ENCODE results near the gene SFN.
A peak's percentile ranks its signal among the peaks of the same experiment; 100 is the strongest.

SFN gene

DNA sequence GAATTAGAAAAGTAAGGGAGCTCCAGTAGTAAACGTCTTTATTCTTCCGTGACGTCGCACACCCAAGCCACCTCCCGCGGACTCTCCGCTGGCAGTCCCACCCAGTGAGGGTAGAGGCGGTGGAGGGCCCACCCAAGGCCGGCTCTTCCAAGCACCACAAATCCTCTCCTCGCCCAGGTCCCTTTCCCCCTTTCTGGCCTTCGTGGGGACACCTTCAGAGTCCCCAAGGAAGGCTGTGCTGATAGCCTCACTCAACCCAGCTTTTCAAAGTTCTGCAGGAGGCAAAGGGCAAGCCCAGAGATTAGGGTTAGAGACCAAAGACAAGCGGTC lies 27.5 kb downstream of the SFN start:
- no peak for DNase-seq (ENCODE audit: extremely low spot score)
- no peak for TF ChIP-seq CTCF (IDR thresholded peaks at IDR 0.05; ENCODE audit: control extremely low read depth, extremely low read depth, low read depth, missing control alignments)
- ChIA-PET CTCF (interaction anchor here (0.8 to 5.0 kb wide), 9 partner anchors 8 to 362 kb away, joined by 3 to 33 read pairs (median 4); partner anchors contain the start of gene GPATCH3), POLR2A (interaction anchor here (1.0 to 2.2 kb wide), 4 partner anchors 9 to 264 kb away, joined by 3 to 11 read pairs (median 7); partner anchors contain the start of genes GPATCH3 and SLC9A1)

DNA sequence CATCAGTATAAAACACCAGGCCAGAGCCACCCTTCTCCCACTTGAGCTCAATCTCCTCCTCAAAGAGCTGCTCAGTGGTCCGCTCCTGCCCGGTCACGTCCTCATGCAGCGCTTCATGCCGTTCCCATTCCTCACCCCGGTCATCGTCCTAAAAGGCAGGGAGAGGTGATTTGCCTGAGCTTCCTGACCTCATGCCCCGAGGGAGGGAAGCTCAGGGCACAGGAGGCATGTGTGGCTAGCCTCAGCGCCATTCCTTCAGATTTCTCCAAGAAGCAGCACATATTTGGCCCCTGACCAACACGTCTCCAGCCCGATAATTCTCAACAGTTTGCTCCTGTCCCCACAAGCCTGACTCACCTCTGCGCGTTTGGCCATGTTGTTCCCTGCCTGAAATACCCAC lies 31.3 kb downstream of the SFN start:
- POLR2A ChIA-PET = no interaction called here
- TF ChIP-seq CTCF (IDR thresholded peaks at IDR 0.05; ENCODE audit: control extremely low read depth, extremely low read depth, low read depth, missing control alignments) = no peak
- CTCF ChIA-PET = interaction anchor here (1.1 to 2.0 kb wide), 3 partner anchors 13 to 73 kb away, joined by 3 to 5 read pairs (median 5); no protein-coding TSS in a partner anchor
- no peak for DNase-seq (ENCODE audit: extremely low spot score)

DNA sequence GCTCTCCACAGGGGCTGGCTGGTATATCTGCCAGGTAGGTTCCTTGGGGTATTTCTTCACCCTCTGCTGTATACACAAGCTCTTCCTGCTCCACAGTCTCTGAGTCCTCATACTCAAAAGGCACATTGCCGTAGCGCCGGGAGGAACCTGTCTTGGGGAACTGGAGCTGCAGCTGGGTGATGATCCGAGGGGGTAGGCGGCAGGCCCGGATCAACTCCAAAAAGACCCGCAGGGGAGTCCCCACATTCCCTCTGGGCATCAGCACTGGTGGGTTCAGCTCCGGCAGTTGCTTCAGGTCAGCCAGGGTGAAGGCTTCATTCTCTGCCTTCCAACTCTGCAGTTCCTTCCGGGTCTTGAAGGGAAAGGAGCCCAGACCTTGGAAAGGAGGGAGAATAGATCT lies 34.4 kb downstream of the SFN start:
- no peak for DNase-seq (ENCODE audit: extremely low spot score)
- POLR2A ChIA-PET = interaction anchor here (0.6 kb wide), 2 partner anchors 16 to 131 kb away, joined by 3 read pairs; no protein-coding TSS in a partner anchor
- CTCF ChIA-PET = interaction anchor here (1.1 to 4.2 kb wide), 3 partner anchors 9 to 306 kb away, joined by 3 to 33 read pairs (median 5); partner anchors contain the start of gene GPN2
- no peak for TF ChIP-seq CTCF (IDR thresholded peaks at IDR 0.05; ENCODE audit: control extremely low read depth, extremely low read depth, low read depth, missing control alignments)

GRCh38 chr1:26900001-26900814 lies 37.3 kb downstream of the SFN start, which contains the start of gene GPATCH3:
TSS of gene GPATCH3 (minus strand) at chr1:26900467. CDS start at chr1:26900442, 25 bp downstream.
- ChIA-PET CTCF (interaction anchor here (1.5 to 4.2 kb wide), 5 partner anchors 11 to 298 kb away, joined by 3 to 33 read pairs (median 5); partner anchors contain the start of gene GPN2), POLR2A (interaction anchor here (0.5 to 2.6 kb wide), 6 partner anchors 10 to 290 kb away, joined by 3 to 9 read pairs (median 4); partner anchors contain the start of genes GPN2 and NUDC)
- TF ChIP-seq CTCF (IDR thresholded peaks at IDR 0.05; ENCODE audit: control extremely low read depth, extremely low read depth, low read depth, missing control alignments) = no peak
- peak; percentile 92 for DNase-seq (ENCODE audit: extremely low spot score)

- ChIA-PET POLR2A (interaction anchor here (0.6 to 2.6 kb wide), 6 partner anchors 11 to 291 kb away, joined by 3 to 9 read pairs (median 6); partner anchors contain the start of genes GPN2 and NUDC), CTCF (interaction anchor here (2.3 to 4.2 kb wide), 3 partner anchors 13 to 299 kb away, joined by 5 to 33 read pairs (median 8); partner anchors contain the start of gene GPN2)
- no peak for TF ChIP-seq CTCF (IDR thresholded peaks at IDR 0.05; ENCODE audit: control extremely low read depth, extremely low read depth, low read depth, missing control alignments)
- no peak for DNase-seq (ENCODE audit: extremely low spot score)
These were observed 38.0 kb downstream of the SFN start for GRCh38 chr1:26900815-26901511.

All from GM10248 (cell line).